ENCODE measurements around the gene TAGLN.

- TF ChIP-seq CTCF (IDR thresholded peaks at IDR 0.05; ENCODE audit: borderline replicate concordance, extremely low read depth, low read length, poor library complexity, severe bottlenecking) (no peak), EZH2 (IDR thresholded peaks at IDR 0.05; ENCODE audit: borderline replicate concordance, low read depth, low read length, severe bottlenecking) (no peak)
These were observed 13.7 kb downstream of the TAGLN start for GRCh38 chr11:117212697-117213355.
